Activated CD4-positive, alpha-beta T cell treated with anti-CD3 and anti-CD28 coated beads for 48 hours (primary cell): ENCODE measurements around the gene SERPIND1.
"Not testable (repeated sequence)": the region's sequence is repeated elsewhere in the genome, so short reads cannot be mapped to it uniquely, and the experiment has no call there.

Experiments used
- DNase-seq: peaks from one replicate; pipeline ENCODE4 v3.0.0-alpha.2; 2020

The SERPIND1 gene

DNA sequence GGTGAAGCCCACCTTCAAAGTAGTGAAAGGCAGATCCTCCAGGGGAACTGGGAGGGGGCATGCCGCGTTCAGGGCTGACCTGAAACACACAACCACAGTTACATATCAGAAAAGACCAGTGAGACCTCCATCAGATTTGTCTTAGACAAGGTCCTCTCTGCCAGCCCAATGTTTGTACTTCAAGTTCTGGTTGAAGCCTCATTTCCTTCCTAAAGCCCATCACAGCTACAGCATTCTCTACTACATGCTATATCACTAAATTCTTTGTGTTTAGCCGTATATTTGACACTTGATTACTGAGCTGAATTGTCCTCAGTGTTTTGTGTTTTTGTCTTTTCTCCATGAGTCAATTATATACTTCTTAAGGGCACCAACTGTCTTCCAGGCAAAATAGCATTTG is 44.6 kb downstream of the SERPIND1 start:
- DNase-seq, result no peak

DNA sequence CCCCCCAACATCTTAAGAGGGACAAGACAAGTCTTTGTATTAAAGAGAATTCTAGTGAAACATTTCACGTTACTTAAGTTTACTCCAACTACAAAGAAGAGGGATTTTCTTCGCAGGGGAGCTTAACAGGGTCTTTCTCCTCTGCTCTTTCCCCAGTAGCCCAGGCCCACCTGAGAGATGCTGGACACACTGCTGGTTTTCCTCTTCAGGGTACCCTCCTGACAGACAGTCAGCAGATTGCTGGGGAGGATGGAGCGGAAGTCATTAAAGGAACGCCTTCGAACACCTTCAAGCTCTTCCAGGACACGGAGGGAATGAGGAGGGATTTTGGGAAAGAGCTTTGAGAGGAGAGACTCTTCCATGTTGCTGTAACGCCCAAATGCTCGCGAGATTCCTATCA is 45.6 kb downstream of the SERPIND1 start:
- no peak for DNase-seq

DNA sequence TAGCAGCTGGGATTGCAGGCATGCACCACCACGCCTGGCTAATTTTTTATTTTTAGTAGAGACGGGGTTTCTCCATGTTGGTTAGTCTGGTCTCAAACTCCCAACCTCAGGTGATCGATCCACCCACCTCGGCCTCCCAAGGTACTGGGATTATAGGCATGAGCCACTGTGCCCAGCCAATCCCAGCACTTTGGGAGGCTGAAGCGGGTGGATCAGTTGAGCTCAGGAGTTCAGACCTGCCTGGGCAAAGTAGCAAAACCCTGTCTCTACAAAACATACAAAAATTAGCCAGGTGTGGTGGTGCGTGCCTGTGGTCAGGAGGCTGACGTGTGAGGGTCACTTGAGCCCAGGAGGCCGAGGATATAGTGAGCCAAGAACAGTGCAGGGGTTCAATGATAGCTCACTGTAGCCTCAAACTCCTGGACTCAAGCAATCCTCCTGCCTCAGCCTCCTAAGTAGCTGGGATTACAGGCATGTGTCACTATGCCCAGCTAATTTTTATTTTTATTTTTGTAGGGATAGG is 47.9 kb downstream of the SERPIND1 start:
- DNase-seq, result not testable (repeated sequence)

DNA sequence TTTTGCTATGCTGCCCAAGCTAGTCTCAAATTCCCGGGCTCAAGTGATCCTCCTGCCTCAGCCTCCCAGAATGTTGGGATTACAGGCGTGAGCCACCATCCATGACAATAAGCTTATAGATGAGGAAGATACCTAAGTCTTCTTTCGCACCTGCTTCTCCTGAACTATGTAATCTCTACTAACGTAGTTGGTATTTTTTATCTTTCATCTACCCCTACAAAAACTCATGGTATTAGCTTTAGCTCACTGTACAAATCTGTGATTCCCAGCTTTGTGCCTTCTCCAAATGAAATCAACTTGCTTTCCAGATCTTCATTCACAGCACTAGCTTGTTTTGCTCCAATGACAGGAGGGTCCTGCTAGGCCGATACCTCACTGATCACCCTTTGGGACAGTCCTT is 48.3 kb downstream of the SERPIND1 start:
- no peak for DNase-seq

DNA sequence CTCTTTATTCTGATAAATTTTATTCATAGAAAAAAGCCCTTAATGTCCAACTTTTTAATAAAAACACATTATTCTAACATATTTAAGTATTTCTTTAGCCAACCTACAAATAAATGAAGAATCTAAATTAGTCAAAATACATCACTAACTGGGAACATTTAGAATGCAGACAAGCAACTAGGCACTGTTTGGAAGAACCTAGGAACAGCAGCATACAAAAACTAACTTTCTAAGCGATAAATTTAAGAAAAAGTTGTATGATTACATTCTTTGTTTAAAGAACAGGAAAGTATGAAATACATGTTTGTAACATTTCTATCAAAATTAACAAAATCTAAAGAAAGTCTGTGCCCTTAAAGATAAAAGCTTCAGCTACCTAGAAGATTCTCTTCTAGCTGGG is 49.4 kb downstream of the SERPIND1 start:
- DNase-seq, result no peak

DNA sequence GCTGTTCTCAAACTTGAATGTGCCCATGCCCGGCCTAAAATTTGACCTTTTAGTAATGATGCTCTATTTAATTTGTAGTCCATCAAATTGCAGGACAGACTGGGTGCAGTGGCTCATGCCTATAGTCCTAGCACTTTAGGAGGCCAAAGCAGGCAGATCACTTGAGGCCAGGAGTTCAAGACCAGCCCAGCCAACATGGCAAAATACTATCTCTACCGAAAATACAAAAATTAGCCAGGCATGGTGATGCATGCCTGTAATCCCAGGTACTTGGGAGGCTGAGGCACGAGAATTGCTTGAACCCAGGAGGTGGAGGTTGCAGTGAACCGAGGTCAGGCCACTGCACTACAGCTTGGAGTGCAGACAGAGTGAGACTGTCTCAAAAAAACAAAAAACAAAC is 51.3 kb downstream of the SERPIND1 start:
- DNase-seq, result not testable (repeated sequence)

DNA sequence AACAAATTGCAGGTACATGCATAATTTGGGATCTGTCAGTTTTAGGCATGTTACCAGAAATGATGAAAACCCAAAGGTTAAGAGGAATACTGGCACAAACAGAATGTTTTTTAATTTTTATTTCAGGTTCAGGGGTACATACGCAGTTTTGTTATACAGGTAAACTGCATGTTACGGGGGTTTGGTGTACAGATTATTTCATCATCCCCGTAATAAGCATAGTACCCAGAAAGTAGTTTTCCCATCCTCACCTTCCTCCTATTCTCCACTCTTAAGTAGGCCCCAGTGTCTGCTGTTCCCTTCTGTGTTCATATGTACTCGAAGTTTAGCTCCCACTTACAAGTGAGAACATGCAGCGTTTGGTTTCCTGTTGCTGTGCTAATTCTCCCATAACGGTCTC is 51.7 kb downstream of the SERPIND1 start:
- no peak for DNase-seq

DNA sequence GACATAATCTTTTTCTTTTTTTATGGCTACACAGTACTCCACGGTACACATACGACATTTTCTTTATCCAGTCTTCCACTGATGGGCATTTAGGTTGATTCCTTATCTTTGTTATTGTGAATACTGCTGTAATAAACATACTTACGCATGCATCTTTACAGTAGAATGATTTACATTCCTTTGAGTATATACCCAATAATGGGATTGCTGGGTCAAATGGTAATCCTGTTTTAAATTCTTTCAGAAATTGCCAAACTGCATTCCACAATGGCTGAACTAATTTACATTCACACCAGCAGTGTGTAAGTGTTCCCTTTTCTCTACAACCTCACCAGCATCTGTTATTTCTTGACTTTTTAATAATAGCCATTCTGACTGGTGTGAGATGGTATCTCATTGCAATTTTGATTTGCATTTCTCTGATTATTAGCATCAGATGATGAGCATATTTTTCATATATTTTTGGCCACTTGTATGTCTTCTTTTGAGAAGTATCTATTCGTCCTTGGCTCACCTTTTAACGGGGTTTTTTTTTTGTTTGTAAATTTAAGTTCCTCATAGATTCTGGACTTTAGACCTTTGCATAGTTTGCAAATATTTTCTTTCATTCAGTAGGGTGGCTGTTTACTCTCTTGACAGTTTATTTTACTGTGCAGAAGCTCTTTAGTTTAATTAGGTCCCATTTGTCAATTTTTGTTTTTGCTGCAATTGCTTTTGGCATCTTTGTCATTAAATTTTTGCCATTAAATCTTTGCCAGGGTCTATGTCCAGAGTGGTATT is 52.6 kb downstream of the SERPIND1 start:
- DNase-seq, result not testable (repeated sequence)

DNA sequence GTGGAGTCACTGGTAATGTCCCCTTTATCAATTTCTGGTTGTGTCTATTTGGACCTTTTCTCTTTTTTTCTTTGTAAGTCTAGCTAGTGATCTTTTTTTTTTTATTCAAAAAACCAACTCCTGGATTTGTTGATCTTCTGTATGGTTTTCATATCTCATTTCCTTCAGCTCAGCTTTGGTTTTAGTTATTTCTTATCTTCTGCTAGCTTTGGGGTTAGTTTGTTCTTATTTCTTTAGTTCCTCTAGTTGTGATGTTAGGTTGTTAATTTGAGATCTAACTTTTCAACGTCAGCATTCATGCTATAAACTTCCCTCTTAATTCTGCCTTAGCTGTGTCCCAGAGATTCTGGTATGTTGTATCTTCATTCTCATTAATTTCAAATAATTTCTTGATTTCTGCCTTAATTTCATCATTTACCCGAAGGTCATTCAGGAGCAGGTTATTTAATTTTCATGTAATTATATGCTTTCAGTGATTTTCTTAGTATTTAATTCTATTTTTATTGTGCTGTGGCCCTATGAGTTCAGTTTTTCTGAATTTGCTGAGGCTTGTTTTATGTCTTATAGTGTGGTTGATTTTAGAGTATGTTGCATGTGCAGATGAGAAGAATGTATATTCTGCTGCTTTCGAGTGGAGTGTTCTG is 55.7 kb downstream of the SERPIND1 start:
- DNase-seq, result no peak

DNA sequence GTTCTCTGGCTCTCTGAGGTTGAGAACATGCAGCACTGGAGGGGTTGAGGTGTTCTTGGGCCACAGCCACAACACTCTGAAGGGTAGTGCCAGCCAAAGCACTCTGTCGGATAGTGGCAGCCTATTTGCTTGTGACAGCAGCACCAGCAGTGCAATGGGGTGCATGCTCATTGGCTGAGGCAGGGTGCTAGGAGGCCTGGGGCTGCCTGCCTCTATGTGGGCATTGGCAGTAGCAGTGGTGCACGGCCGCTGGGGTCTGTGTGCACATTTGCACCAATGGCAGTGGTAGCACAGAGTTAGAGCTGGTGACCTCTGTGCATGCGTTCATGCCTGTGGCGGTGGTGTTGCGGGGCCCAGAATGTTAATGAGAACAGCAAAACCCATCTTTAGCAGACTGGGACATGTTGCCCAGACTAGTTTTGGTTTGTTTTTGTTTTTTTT is 59.3 kb downstream of the SERPIND1 start:
- no peak for DNase-seq

DNA sequence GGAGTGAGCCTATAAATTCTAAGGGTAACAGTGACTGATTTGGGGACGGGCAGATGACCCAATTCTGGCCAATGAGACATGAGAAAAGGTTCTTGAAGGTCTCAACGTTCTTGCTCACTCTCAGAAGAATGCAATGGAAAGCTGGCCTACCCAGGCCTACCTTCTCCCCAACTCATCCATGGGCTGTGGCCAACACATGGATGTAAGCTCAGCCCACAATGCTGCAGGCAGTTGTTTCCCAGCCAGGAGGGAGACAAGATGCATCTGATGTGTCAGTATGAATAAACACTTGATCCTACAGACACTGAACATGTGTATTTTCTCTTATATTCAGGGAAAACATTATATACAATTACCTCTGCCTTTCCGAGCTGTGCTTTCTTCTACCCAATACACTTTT is 60.3 kb downstream of the SERPIND1 start:
- no peak for DNase-seq

DNA sequence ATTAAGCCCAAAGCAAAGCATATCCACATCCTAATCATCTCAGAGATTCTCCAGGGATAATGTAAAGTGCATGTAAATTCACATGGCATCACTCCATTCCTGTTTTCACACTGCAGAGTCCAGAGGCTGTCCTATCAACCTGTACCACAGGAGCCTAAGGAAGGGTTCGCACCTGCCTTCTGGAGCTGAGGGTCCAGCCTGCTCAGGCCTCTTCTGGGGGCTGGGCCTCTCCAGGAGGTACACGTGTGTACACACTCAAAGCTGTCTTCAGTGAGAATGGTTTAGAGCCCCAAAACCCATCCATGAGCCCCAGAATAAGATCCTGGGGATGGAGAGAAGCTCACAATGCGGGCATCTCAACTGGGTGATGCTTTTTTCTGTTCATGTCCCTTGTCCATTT is 60.8 kb downstream of the SERPIND1 start:
- no peak for DNase-seq
